ENCODE measurements around the gene PKDCC.

PKDCC gene

GRCh38 chr2:42090216-42090615 is 42.4 kb downstream of the PKDCC start:
- no peak for ATAC-seq (ENCODE audit: low read depth)
- H3K4me3 Mint-ChIP-seq = no peak overlapping the region

DNA sequence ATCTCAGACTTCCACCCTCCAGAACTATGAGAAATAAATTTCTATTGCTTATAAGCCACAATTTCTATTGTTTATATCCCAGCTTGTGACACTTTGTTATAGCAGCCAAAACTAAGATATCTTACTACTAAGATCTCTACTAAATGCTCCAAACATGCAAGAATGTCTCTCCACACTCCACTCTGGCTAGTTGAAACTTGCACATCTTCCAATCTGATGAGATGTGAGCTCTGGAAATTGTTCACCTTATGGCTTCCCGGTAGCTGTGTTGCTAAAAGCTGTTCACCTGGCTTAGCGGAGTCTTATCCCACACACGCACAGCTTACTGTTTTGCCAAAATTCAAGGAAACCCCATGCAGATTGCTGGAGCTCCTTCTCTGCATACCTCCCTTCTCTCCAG is 43.9 kb downstream of the PKDCC start:
- Mint-ChIP-seq H3K36me3 (no peaks in the 10 kb centered on the region), H3K27ac (no peak overlapping the region), H3K27me3 (no peaks in the 10 kb centered on the region), H3K9me3 (no peaks in the 10 kb centered on the region), H3K4me3 (no peak overlapping the region), H3K4me1 (peaks cover 8% of the 10 kb centered on the region)
- no peak for ATAC-seq (ENCODE audit: low read depth)
- no peak for DNase-seq (ENCODE audit: low spot score in 2 of 2)

More at GRCh38 chr2:42090216-42090615, 42.4 kb downstream of the PKDCC start:
- Mint-ChIP-seq H3K4me1 (peaks cover 9% of the 10 kb centered on the region), H3K9me3 (no peaks in the 10 kb centered on the region), H3K36me3 (no peaks in the 10 kb centered on the region), H3K27me3 (no peaks in the 10 kb centered on the region), H3K27ac (no peak overlapping the region)
- no peak for DNase-seq (ENCODE audit: low spot score in 2 of 2)

- no peak overlapping the region for H3K4me3 Mint-ChIP-seq
- no peak overlapping the region for H3K27ac Mint-ChIP-seq
- no peaks in the 10 kb centered on the region for H3K27me3 Mint-ChIP-seq
- DNase-seq (ENCODE audit: low spot score in 2 of 2) (no peak), ATAC-seq (ENCODE audit: low read depth) (no peak)
- H3K36me3 Mint-ChIP-seq = no peaks in the 10 kb centered on the region
- H3K9me3 Mint-ChIP-seq = no peaks in the 10 kb centered on the region
- peaks cover 14% of the 10 kb centered on the region for H3K4me1 Mint-ChIP-seq
Observed at GRCh38 chr2:42092084-42092996, 44.5 kb downstream of the PKDCC start.

DNA sequence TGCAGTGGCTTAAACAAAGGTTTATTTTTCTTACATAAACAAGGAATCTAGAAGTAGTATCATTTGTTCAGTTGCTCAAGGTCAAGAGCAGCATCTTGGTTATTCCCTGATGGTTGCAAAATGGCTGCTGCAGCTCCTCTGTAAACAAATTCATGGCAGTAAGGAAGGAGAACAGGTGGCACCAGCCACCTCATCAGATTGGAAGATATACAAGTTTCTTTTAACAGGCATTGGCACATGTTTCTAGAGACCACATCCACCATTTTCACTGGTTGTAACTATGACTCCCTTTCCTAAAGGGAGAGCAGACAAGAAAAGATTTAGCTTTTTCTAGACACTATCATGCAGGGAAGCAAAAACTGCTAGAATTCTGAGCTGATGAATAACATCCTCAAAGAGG is 46.3 kb downstream of the PKDCC start:
- H3K36me3 Mint-ChIP-seq = no peaks in the 10 kb centered on the region
- no peak overlapping the region for H3K27ac Mint-ChIP-seq
- H3K4me1 Mint-ChIP-seq = peaks cover 29% of the 10 kb centered on the region
- DNase-seq (ENCODE audit: low spot score in 2 of 2) = no peak
- no peaks in the 10 kb centered on the region for H3K27me3 Mint-ChIP-seq
- no peaks in the 10 kb centered on the region for H3K9me3 Mint-ChIP-seq
- ATAC-seq (ENCODE audit: low read depth) = no peak
- no peak overlapping the region for H3K4me3 Mint-ChIP-seq

DNA sequence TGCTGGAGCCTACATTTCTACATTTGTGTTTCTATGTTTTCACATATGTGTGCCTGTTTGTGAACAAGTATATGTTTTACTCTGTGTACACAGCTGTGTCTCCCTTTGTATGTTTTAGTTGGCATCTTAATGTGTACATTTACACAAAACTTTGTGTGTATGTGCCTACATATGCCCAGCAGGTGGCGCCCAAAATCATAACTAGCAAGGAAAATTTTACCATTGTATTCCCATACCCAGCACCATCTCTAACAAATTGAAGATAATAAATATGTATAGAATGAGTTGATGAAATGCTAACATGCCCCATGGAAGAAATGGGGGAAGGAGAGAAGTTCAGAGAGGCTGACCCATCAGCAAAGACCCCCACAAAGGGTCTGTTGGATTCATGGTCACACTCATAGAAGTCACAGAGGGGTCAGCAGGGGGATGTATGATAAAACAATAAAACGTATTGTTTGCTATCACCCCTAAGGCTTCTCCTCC is 48.1 kb downstream of the PKDCC start:
- H3K4me1 Mint-ChIP-seq = peaks cover 42% of the 10 kb centered on the region

GRCh38 chr2:42096869-42097591 is 49.2 kb downstream of the PKDCC start:
- DNase-seq (ENCODE audit: low spot score in 2 of 2) (no peak), ATAC-seq (ENCODE audit: low read depth) (peak; percentile 11)
- Mint-ChIP-seq H3K27ac (no peak overlapping the region), H3K4me3 (peak overlapping the region; percentile 55), H3K36me3 (no peaks in the 10 kb centered on the region), H3K9me3 (peaks cover 1% of the 10 kb centered on the region), H3K4me1 (peaks cover 45% of the 10 kb centered on the region), H3K27me3 (no peaks in the 10 kb centered on the region)

More for the DNA sequence above, 48.1 kb downstream of the PKDCC start:
- Mint-ChIP-seq H3K4me3 (no peak overlapping the region), H3K36me3 (no peaks in the 10 kb centered on the region), H3K9me3 (peaks cover 1% of the 10 kb centered on the region), H3K27ac (no peak overlapping the region), H3K27me3 (no peaks in the 10 kb centered on the region)
- DNase-seq (ENCODE audit: low spot score in 2 of 2) (peak; percentile 61 to 64), ATAC-seq (ENCODE audit: low read depth) (peak; percentile 30)

DNA sequence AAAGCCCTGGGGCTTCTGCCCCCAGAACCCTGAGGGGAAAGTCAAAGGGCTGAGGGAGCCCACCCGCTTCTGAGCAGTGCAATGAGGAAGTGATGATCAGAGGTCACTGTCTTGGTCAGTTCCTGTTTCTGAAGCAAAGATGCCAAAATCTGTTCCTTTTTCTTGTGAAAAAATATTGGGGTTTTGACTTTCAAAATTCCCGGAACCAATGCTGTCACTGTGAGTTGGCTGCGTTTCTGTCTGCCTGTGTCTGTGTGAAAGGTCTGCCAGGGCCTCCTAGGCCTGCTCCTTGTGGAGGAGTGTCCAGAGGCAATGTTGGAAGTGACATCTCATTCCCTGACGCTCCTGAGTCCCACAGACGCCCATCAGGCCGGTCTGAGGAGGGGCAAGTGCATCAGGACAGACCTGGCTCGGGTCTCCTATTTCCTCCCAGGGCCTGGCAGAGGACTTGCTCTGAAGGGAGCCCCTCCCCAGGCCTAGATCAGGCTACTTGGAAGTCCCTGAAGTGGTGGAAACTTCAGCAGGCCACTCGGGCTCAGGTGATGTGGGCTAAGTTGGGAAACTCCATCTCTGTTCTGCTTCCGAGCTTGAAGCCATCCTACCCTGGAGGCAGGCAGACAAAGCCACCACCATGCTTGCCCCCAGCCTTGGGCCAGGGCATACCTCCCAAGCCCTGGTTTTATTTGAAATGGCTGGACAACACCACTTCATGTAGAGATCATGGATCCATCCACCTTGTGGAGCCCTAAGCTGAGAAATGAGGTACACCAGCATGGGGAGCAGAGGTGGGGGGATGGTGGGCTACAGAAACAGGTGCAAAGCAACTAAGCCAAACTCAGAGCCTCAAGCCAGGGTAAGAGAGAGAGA is 51.0 kb downstream of the PKDCC start:
- peak; percentile 2 for ATAC-seq (ENCODE audit: low read depth)
- H3K27ac Mint-ChIP-seq = no peak overlapping the region
- H3K27me3 Mint-ChIP-seq = no peaks in the 10 kb centered on the region
- no peak for DNase-seq (ENCODE audit: low spot score in 2 of 2)
- peaks cover 1% of the 10 kb centered on the region for H3K9me3 Mint-ChIP-seq
- H3K4me1 Mint-ChIP-seq = peaks cover 49% of the 10 kb centered on the region
- peak overlapping the region; percentile 61 for H3K4me3 Mint-ChIP-seq
- H3K36me3 Mint-ChIP-seq = no peaks in the 10 kb centered on the region

DNA sequence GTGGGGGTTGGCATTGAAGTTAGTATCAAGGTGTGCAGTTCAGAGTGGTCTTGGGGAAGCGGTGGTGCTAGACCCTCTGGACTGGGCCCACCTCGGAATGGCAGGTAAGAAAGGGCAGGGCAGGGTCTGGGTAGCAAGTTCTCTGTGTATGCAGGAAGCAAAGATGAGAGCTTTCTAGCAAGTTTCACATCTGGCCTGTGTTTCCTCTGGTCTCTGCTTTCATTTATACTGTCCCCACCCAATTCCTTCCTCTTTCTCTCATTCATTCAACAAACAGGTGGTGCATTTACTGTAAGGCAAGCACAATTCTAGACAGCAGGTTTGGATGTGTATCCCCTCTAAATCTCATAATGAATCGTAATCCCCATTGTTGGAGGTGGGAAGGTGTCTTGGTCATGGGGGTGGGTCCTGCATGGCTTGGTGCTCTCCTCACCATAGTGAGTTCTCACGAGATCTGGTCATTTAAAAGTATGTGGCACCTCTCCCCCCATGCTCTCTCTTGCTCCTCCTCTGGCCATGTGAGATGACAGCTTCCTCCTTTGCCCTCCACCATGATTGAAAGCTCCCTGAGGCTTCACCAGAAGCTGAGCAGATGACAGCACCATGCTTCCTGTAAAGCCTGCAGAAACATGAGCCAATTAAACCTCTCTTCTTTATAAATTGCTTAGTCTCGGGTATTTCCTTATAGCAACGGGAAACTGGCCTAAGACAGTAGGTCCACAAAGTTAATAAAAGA is 51.8 kb downstream of the PKDCC start:
- H3K9me3 Mint-ChIP-seq = peaks cover 1% of the 10 kb centered on the region
- peaks cover 56% of the 10 kb centered on the region for H3K4me1 Mint-ChIP-seq
- peak overlapping the region; percentile 57 for H3K4me3 Mint-ChIP-seq
- no peaks in the 10 kb centered on the region for H3K36me3 Mint-ChIP-seq
- no peak for DNase-seq (ENCODE audit: low spot score in 2 of 2)
- H3K27ac Mint-ChIP-seq = no peak overlapping the region
- peak; percentile 7 for ATAC-seq (ENCODE audit: low read depth)
- H3K27me3 Mint-ChIP-seq = no peaks in the 10 kb centered on the region

GRCh38 chr2:42100683-42101205 is 52.9 kb downstream of the PKDCC start:
- Mint-ChIP-seq H3K4me3 (peak overlapping the region; percentile 57), H3K27me3 (no peaks in the 10 kb centered on the region)
- ATAC-seq (ENCODE audit: low read depth) = no peak

GRCh38 chr2:42101206-42102023 is 53.6 kb downstream of the PKDCC start:
- H3K27ac Mint-ChIP-seq = no peak overlapping the region
- peak overlapping the region; percentile 87 for H3K4me3 Mint-ChIP-seq
- DNase-seq (ENCODE audit: low spot score in 2 of 2) = peak; percentile 49 to 64
- peaks cover 60% of the 10 kb centered on the region for H3K4me1 Mint-ChIP-seq
- peak; percentile 12 for ATAC-seq (ENCODE audit: low read depth)
- H3K9me3 Mint-ChIP-seq = peaks cover 1% of the 10 kb centered on the region
- H3K27me3 Mint-ChIP-seq = no peaks in the 10 kb centered on the region
- H3K36me3 Mint-ChIP-seq = no peaks in the 10 kb centered on the region

More at GRCh38 chr2:42100683-42101205, 52.9 kb downstream of the PKDCC start:
- peaks cover 1% of the 10 kb centered on the region for H3K9me3 Mint-ChIP-seq
- no peak overlapping the region for H3K27ac Mint-ChIP-seq
- H3K4me1 Mint-ChIP-seq = peaks cover 64% of the 10 kb centered on the region
- H3K36me3 Mint-ChIP-seq = no peaks in the 10 kb centered on the region
- no peak for DNase-seq (ENCODE audit: low spot score in 2 of 2)

DNA sequence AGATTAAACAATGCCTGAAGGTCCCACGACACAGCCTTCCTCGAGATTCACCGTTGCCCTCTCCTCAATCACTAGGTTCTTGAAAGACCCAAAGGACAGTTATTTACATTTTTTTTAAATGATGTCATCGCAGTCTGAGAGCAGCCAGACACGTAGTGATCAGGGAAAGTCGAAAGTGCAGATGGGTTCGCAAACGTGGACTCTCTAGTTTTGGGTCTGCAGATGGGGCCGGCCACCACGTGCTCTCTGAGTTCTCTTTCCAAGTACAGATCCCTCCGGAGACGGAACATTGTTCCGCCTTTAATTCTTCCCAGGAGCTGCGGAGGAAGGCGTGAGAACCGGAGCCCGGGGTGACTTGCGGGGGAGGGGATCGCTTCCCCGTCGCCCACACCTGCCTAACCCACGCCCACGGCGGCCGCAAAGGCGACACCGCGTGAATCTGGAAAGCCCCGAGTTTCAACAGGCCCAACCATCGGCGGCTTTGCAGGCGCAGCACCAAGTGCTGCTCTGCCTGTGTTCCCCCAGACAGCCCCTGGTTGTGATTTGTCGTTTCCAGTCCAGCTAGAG is 54.3 kb downstream of the PKDCC start:
- ATAC-seq (ENCODE audit: low read depth) = peak; percentile 71
- Mint-ChIP-seq H3K36me3 (no peaks in the 10 kb centered on the region), H3K27ac (no peak overlapping the region), H3K4me3 (peak overlapping the region; percentile 87), H3K9me3 (peaks cover 1% of the 10 kb centered on the region), H3K4me1 (peaks cover 56% of the 10 kb centered on the region), H3K27me3 (no peaks in the 10 kb centered on the region)
- peak; percentile 94 to 95 for DNase-seq (ENCODE audit: low spot score in 2 of 2)

Data from memory B cell (primary cell).